Ishikawa (cell line): ENCODE results near the gene EIF3A.
A peak's percentile ranks its signal among the peaks of the same experiment; 100 is the strongest.

Experiments used
- CEBPB ChIP-seq: IDR thresholded peaks from 2 replicates; pipeline ENCODE4 v1.6.1; 2012
- CREB1 ChIP-seq: IDR thresholded peaks from 2 replicates; pipeline ENCODE4 v1.6.1; 2012; ENCODE audit warnings: low read depth
- EGR1 ChIP-seq: IDR thresholded peaks from 2 replicates; pipeline ENCODE4 v1.6.1; 2012
- EP300 ChIP-seq: IDR thresholded peaks from 2 replicates; pipeline ENCODE4 v1.6.1; 2012; ENCODE audit warnings: borderline replicate concordance
- FOXM1 ChIP-seq: IDR thresholded peaks from 2 replicates; pipeline ENCODE4 v1.6.1; 2012; ENCODE audit warnings: low read depth, borderline replicate concordance
- NFIC ChIP-seq: IDR thresholded peaks from 2 replicates; pipeline ENCODE4 v1.6.1; 2012
- RAD21 ChIP-seq: IDR thresholded peaks from 2 replicates; pipeline ENCODE4 v1.6.1; 2012; ENCODE audit warnings: low read depth
- TAF1 ChIP-seq: IDR thresholded peaks from 2 replicates; pipeline ENCODE4 v1.6.1; 2012; ENCODE audit warnings: low read depth, mild to moderate bottlenecking
- TCF12 ChIP-seq: IDR thresholded peaks from 2 replicates; pipeline ENCODE4 v1.6.1; 2012; ENCODE audit warnings: low read depth
- TEAD4 ChIP-seq: IDR thresholded peaks from 2 replicates; pipeline ENCODE4 v1.6.1; 2012
- USF1 ChIP-seq: IDR thresholded peaks from 2 replicates; pipeline ENCODE4 v1.6.1; 2012
- YY1 ChIP-seq: IDR thresholded peaks from 2 replicates; pipeline ENCODE4 v1.6.1; 2012; ENCODE audit warnings: low read depth
- ZBTB7A ChIP-seq: IDR thresholded peaks from 2 replicates; pipeline ENCODE4 v1.6.1; 2012; ENCODE audit warnings: low read depth
- TF ChIP-seq, protein P1 (sequence below): IDR thresholded peaks from 2 replicates; pipeline ENCODE4 v1.6.1; 2012
- TF ChIP-seq, protein P2 (sequence below): IDR thresholded peaks from 2 replicates; pipeline ENCODE4 v1.6.1; 2012; ENCODE audit warnings: low read depth, mild to moderate bottlenecking

EIF3A gene

GRCh38 chr10:119080521-119081259, at the start of gene EIF3A:
Gene EIF3A, minus strand, starts transcription at chr10:119080817. Its CDS starts 141 bp downstream, at chr10:119080676.
- no peak for TF ChIP-seq TEAD4
- TF ChIP-seq YY1: peak; percentile 82; the same call in 1 of the 2 replicates
- TF ChIP-seq TAF1: peak; percentile 99
- TF ChIP-seq CREB1: peak; percentile 84
- no peak; the same call in 1 of the 2 replicates for TF ChIP-seq TCF12
- peak; percentile 98 for TF ChIP-seq USF1
- 0 out of 2 replicates have a peak, but pooled peaks have one; percentile 16 for TF ChIP-seq FOXM1
- TF ChIP-seq, protein P1, sequence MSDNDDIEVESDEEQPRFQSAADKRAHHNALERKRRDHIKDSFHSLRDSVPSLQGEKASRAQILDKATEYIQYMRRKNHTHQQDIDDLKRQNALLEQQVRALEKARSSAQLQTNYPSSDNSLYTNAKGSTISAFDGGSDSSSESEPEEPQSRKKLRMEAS: peak; percentile 97
- TF ChIP-seq, protein P2, sequence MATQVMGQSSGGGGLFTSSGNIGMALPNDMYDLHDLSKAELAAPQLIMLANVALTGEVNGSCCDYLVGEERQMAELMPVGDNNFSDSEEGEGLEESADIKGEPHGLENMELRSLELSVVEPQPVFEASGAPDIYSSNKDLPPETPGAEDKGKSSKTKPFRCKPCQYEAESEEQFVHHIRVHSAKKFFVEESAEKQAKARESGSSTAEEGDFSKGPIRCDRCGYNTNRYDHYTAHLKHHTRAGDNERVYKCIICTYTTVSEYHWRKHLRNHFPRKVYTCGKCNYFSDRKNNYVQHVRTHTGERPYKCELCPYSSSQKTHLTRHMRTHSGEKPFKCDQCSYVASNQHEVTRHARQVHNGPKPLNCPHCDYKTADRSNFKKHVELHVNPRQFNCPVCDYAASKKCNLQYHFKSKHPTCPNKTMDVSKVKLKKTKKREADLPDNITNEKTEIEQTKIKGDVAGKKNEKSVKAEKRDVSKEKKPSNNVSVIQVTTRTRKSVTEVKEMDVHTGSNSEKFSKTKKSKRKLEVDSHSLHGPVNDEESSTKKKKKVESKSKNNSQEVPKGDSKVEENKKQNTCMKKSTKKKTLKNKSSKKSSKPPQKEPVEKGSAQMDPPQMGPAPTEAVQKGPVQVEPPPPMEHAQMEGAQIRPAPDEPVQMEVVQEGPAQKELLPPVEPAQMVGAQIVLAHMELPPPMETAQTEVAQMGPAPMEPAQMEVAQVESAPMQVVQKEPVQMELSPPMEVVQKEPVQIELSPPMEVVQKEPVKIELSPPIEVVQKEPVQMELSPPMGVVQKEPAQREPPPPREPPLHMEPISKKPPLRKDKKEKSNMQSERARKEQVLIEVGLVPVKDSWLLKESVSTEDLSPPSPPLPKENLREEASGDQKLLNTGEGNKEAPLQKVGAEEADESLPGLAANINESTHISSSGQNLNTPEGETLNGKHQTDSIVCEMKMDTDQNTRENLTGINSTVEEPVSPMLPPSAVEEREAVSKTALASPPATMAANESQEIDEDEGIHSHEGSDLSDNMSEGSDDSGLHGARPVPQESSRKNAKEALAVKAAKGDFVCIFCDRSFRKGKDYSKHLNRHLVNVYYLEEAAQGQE: 0 out of 2 replicates have a peak, but pooled peaks have one; percentile 21
- no peak for TF ChIP-seq RAD21
- no peak for TF ChIP-seq NFIC
- TF ChIP-seq EGR1: no peak

GRCh38 chr10:119129721-119130120, 49.1 kb upstream of the EIF3A start:
- TF ChIP-seq, protein P1: no peak
- TF ChIP-seq TAF1 (no peak), EGR1 (no peak), TEAD4 (no peak), NFIC (no peak), FOXM1 (no peak), ZBTB7A (no peak), YY1 (no peak), CEBPB (no peak), USF1 (no peak), EP300 (no peak), CREB1 (no peak), RAD21 (no peak), TCF12 (no peak)
- TF ChIP-seq, protein P2: no peak

DNA sequence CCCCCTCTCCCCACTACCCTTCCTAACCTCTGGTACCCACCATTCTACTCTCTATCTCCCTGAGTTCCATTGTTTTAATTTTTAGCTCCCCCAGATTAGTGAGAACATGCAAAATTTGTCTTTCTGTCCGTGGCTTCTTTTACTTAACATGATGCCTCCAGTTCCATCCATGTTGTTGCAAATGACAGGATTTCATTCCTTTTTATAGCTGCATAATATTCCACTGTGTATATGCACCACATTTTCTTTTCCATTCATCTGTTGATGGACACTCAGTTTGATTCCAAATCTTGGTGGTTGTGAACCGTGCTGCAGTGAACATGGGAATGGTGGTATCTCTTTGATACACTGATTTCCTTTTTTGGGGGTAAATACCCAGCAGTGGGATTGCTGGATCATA, 45.3 kb upstream of the EIF3A start:
- TF ChIP-seq NFIC (no peak), EGR1 (no peak), EP300 (no peak), ZBTB7A (no peak), CEBPB (no peak), TCF12 (no peak), RAD21 (no peak), CREB1 (no peak), YY1 (no peak), TAF1 (no peak), USF1 (no peak)
- TF ChIP-seq, protein P2: no peak
